ENCODE results near the gene ERICH2.
A peak's percentile ranks its signal among the peaks of the same experiment; 100 is the strongest.

- TF ChIP-seq CTCF (IDR thresholded peaks at IDR 0.05; ENCODE audit: extremely low read depth in 1 of 2, insufficient read depth in 1 of 2, low read depth in 1 of 2, low read length in 2 of 2) (peak; percentile 41 to 42), POLR2A (IDR thresholded peaks at IDR 0.05; ENCODE audit: low read depth, low read length) (no peak), EZH2 (IDR thresholded peaks at IDR 0.05; ENCODE audit: borderline replicate concordance, low read depth, low read length, severe bottlenecking) (no peak)
Measured at GRCh38 chr2:170812710-170813600, 42.8 kb downstream of the ERICH2 start.
